ENCODE results near the gene SLC24A4.

SLC24A4 gene

GRCh38 chr14:92503756-92504491 is 181.0 kb downstream of the SLC24A4 start:
- peak; percentile 75 for DNase-seq (ENCODE audit: low spot score)

GRCh38 chr14:92505826-92506225 is 182.9 kb downstream of the SLC24A4 start:
- no peak for DNase-seq (ENCODE audit: low spot score)

GRCh38 chr14:92506231-92506630 is 183.3 kb downstream of the SLC24A4 start:
- no peak for DNase-seq (ENCODE audit: low spot score)

GRCh38 chr14:92507174-92507768 is 184.3 kb downstream of the SLC24A4 start:
- no peak for DNase-seq (ENCODE audit: low spot score)

GRCh38 chr14:92510972-92511371 is 188.0 kb downstream of the SLC24A4 start:
- DNase-seq (ENCODE audit: low spot score), result peak; percentile 63

- DNase-seq (ENCODE audit: low spot score), result no peak
Measured at GRCh38 chr14:92511453-92512238, 188.7 kb downstream of the SLC24A4 start.

GRCh38 chr14:92512807-92513203 is 189.8 kb downstream of the SLC24A4 start:
- DNase-seq (ENCODE audit: low spot score), result no peak

GRCh38 chr14:92513204-92513965 is 190.4 kb downstream of the SLC24A4 start, which contains the start of gene RIN3:
Gene RIN3, plus strand, starts transcription at chr14:92513781. Its CDS starts 152 bp downstream, at chr14:92513933.
- peak; percentile 49 for DNase-seq (ENCODE audit: low spot score)

- peak; percentile 36 for DNase-seq (ENCODE audit: low spot score)
Measured at GRCh38 chr14:92513966-92514843, 191.2 kb downstream of the SLC24A4 start.

GRCh38 chr14:92514844-92515514 is 192.0 kb downstream of the SLC24A4 start:
- DNase-seq (ENCODE audit: low spot score), result no peak

- no peak for DNase-seq (ENCODE audit: low spot score)
Measured at GRCh38 chr14:92515546-92516343, 192.8 kb downstream of the SLC24A4 start.

GRCh38 chr14:92516344-92516965 is 193.5 kb downstream of the SLC24A4 start:
- DNase-seq (ENCODE audit: low spot score), result no peak

- no peak for DNase-seq (ENCODE audit: low spot score)
Measured at GRCh38 chr14:92516966-92517506, 194.1 kb downstream of the SLC24A4 start.

GRCh38 chr14:92517761-92518160 is 194.8 kb downstream of the SLC24A4 start:
- DNase-seq (ENCODE audit: low spot score), result no peak

GRCh38 chr14:92519246-92520101 is 196.5 kb downstream of the SLC24A4 start:
- no peak for DNase-seq (ENCODE audit: low spot score)

GRCh38 chr14:92520102-92521057 is 197.4 kb downstream of the SLC24A4 start:
- no peak for DNase-seq (ENCODE audit: low spot score)

GRCh38 chr14:92521058-92521415 is 198.1 kb downstream of the SLC24A4 start:
- no peak for DNase-seq (ENCODE audit: low spot score)

Data from HuH-7 (cell line).